Neutrophil (primary cell): ENCODE data around the gene PEAK3.

Source experiments
- H3K27ac ChIP-seq: fragments of 200-600 bp; sonication (generic); 2 replicates; pipeline ENCODE4 v1.5.1; 2016; ENCODE audit warnings: mild to moderate bottlenecking, moderate library complexity
- H3K27me3 ChIP-seq: fragments of 200-600 bp; sonication (generic); 2 replicates; pipeline ENCODE4 v1.6.0; 2016; ENCODE audit warnings: mild to moderate bottlenecking
- H3K36me3 ChIP-seq: fragments of 200-600 bp; sonication (generic); 2 replicates; pipeline ENCODE4 v1.5.1; 2017
- H3K4me1 ChIP-seq, 2 experiments: fragments of 200-600 bp in 1 of 2; sonication (generic) in 1 of 2; 1 replicate in 1 of 2; 2 replicates in 1 of 2; pipeline versions ENCODE4 v1.5.1 to v1.6.1; 2013 to 2016; ENCODE audit warnings: low read depth in 1 of 2, low read length in 1 of 2, mild to moderate bottlenecking in 1 of 2, moderate library complexity in 1 of 2; ENCODE audit not compliant: control insufficient read depth in 1 of 2, insufficient read depth in 1 of 2
- H3K4me3 ChIP-seq, 2 experiments: fragments of 200-600 bp in 1 of 2; sonication (generic) in 1 of 2; 1 replicate in 1 of 2; 2 replicates in 1 of 2; pipeline ENCODE4 v1.5.1; 2013 to 2016; ENCODE audit warnings: low read depth in 1 of 2, low read length in 1 of 2, mild to moderate bottlenecking in 1 of 2, moderate library complexity in 1 of 2
- H3K9me3 ChIP-seq: fragments of 200-600 bp; sonication (generic); 2 replicates; pipeline ENCODE4 v1.5.1; 2016
- TF ChIP-seq, protein P1 (sequence below): fragments of 200-600 bp; sonication (generic); IDR thresholded peaks from 2 replicates; pipeline ENCODE4 v1.5.1; 2016; ENCODE audit warnings: antibody characterized with exemption

Gene PEAK3

GRCh38 chr19:2236064-2236313 lies 46.0 kb downstream of the PEAK3 start:
- Histone ChIP-seq H3K27ac (peak overlapping the region; percentile 97), H3K4me1 (peaks cover 52 to 60% of the 10 kb centered on the region in 2 experiments), H3K4me3 (peak overlapping the region; percentile 78 to 94), H3K36me3 (peaks cover 31% of the 10 kb centered on the region), H3K27me3 (no peaks in the 10 kb centered on the region), H3K9me3 (no peaks in the 10 kb centered on the region)
- TF ChIP-seq, protein P1, sequence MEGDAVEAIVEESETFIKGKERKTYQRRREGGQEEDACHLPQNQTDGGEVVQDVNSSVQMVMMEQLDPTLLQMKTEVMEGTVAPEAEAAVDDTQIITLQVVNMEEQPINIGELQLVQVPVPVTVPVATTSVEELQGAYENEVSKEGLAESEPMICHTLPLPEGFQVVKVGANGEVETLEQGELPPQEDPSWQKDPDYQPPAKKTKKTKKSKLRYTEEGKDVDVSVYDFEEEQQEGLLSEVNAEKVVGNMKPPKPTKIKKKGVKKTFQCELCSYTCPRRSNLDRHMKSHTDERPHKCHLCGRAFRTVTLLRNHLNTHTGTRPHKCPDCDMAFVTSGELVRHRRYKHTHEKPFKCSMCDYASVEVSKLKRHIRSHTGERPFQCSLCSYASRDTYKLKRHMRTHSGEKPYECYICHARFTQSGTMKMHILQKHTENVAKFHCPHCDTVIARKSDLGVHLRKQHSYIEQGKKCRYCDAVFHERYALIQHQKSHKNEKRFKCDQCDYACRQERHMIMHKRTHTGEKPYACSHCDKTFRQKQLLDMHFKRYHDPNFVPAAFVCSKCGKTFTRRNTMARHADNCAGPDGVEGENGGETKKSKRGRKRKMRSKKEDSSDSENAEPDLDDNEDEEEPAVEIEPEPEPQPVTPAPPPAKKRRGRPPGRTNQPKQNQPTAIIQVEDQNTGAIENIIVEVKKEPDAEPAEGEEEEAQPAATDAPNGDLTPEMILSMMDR: no peak

GRCh38 chr19:2235381-2236063 lies 46.5 kb downstream of the PEAK3 start:
- Histone ChIP-seq H3K36me3 (peaks cover 36% of the 10 kb centered on the region), H3K27me3 (no peaks in the 10 kb centered on the region), H3K4me3 (peak overlapping the region; percentile 78 to 94), H3K9me3 (no peaks in the 10 kb centered on the region), H3K27ac (peak overlapping the region; percentile 97), H3K4me1 (peaks cover 47 to 57% of the 10 kb centered on the region in 2 experiments)
- TF ChIP-seq, protein P1: no peak

DNA sequence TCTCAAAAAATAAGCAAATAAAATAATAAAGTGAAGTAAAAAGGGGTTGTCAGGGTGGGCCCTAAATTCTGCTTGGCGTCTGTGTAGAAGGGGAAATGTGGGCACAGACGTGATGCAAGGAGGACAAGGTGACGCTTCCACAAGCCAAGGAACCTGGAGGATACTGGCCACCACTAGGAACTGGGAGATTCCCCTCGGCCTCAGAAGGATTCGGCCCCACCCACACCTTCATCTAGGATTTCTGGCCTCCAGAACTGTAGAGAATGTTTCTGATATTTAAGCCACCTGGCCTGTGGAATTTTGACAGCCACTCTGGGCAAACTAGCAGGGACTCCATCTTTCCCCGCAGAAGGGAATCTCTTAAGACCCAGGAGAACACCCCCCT lies 47.0 kb downstream of the PEAK3 start:
- H3K4me1 ChIP-seq: peaks cover 42 to 52% of the 10 kb centered on the region in 2 experiments
- H3K4me3 ChIP-seq: peak overlapping the region; percentile 78 to 94
- H3K9me3 ChIP-seq: no peaks in the 10 kb centered on the region
- peaks cover 41% of the 10 kb centered on the region for H3K36me3 ChIP-seq
- TF ChIP-seq, protein P1: no peak
- no peaks in the 10 kb centered on the region for H3K27me3 ChIP-seq
- peak overlapping the region; percentile 97 for H3K27ac ChIP-seq

- H3K36me3 ChIP-seq: peaks cover 54% of the 10 kb centered on the region
- TF ChIP-seq, protein P1: no peak
- peaks cover 29 to 39% of the 10 kb centered on the region in 2 experiments for H3K4me1 ChIP-seq
- H3K4me3 ChIP-seq: no peak overlapping the region
- H3K27me3 ChIP-seq: no peaks in the 10 kb centered on the region
- no peaks in the 10 kb centered on the region for H3K9me3 ChIP-seq
- H3K27ac ChIP-seq: no peak overlapping the region
Measured at GRCh38 chr19:2233601-2234280, 48.2 kb downstream of the PEAK3 start.

- Histone ChIP-seq H3K27ac (no peak overlapping the region), H3K4me1 (peaks cover 17 to 27% of the 10 kb centered on the region in 2 experiments), H3K9me3 (no peaks in the 10 kb centered on the region), H3K4me3 (no peak overlapping the region), H3K27me3 (no peaks in the 10 kb centered on the region), H3K36me3 (peaks cover 66% of the 10 kb centered on the region)
- TF ChIP-seq, protein P1: no peak
Measured at GRCh38 chr19:2232286-2233151, 49.5 kb downstream of the PEAK3 start.
